Astrocyte (in vitro differentiated cells and primary cell): ENCODE data around the gene EML5. TPM values are rescaled to one million over a fixed set of nuclear protein-coding genes. Genes with fewer than 3 reads are reported as not detected.

Experiments
- DNase-seq: peaks from one replicate; pipeline ENCODE4 v3.0.0-alpha.2; 2010; ENCODE audit warnings: low read depth
- FAIRE-seq: peaks from 2 replicates; lab custom pipeline; 2011; peaks lifted over from hg19 to GRCh38; lab: Jason Lieb, UNC
- H2AFZ ChIP-seq: 2 replicates; pipeline ENCODE4 v1.6.0; 2012; ENCODE audit warnings: low read depth, low read length, inconsistent platforms
- H3K27ac ChIP-seq: 2 replicates; pipeline ENCODE4 v1.5.1; 2011; ENCODE audit warnings: low read depth, low read length, inconsistent platforms
- H3K27me3 ChIP-seq: 2 replicates; pipeline ENCODE4 v1.6.0; 2011; ENCODE audit warnings: low read length, inconsistent platforms; ENCODE audit not compliant: insufficient read depth
- H3K36me3 ChIP-seq: 2 replicates; pipeline ENCODE4 v1.5.1; 2011; ENCODE audit warnings: low read length, inconsistent platforms; ENCODE audit not compliant: insufficient read depth
- H3K4me1 ChIP-seq: 2 replicates; pipeline ENCODE4 v1.5.1; 2011; ENCODE audit warnings: low read length, inconsistent platforms; ENCODE audit not compliant: insufficient read depth
- H3K4me2 ChIP-seq: 2 replicates; pipeline ENCODE4 v1.6.0; 2012; ENCODE audit warnings: low read length, inconsistent platforms
- H3K4me3 ChIP-seq: 2 replicates; pipeline ENCODE4 v1.5.1; 2011; ENCODE audit warnings: low read depth, mild to moderate bottlenecking, low read length, inconsistent platforms; ENCODE audit not compliant: insufficient read depth
- H3K79me2 ChIP-seq: 2 replicates; pipeline ENCODE4 v1.6.0; 2012; ENCODE audit warnings: mild to moderate bottlenecking, low read length, inconsistent platforms; ENCODE audit not compliant: insufficient read depth
- H3K9ac ChIP-seq: 2 replicates; pipeline ENCODE4 v1.6.0; 2012; ENCODE audit warnings: mild to moderate bottlenecking, low read length, inconsistent platforms
- H3K9me3 ChIP-seq: 2 replicates; pipeline ENCODE4 v1.5.1; 2012; ENCODE audit warnings: low read depth, mild to moderate bottlenecking, low read length, inconsistent platforms; ENCODE audit not compliant: insufficient read depth
- H4K20me1 ChIP-seq: 2 replicates; pipeline ENCODE4 v1.6.0; 2012; ENCODE audit warnings: low read length, inconsistent platforms; ENCODE audit not compliant: insufficient read depth
- H3K27ac Mint-ChIP-seq: one replicate; pipeline ENCODE4 v1.8.0; 2021; ENCODE audit warnings: mild to moderate bottlenecking, mixed read lengths; ENCODE audit not compliant: unreplicated experiment
- H3K27me3 Mint-ChIP-seq: one replicate; pipeline ENCODE4 v1.8.0; 2021; ENCODE audit warnings: low read depth, mixed read lengths; ENCODE audit not compliant: unreplicated experiment
- H3K36me3 Mint-ChIP-seq: one replicate; pipeline ENCODE4 v1.8.0; 2021; ENCODE audit warnings: low read depth, mixed read lengths; ENCODE audit not compliant: unreplicated experiment
- H3K4me1 Mint-ChIP-seq: one replicate; pipeline ENCODE4 v1.8.0; 2021; ENCODE audit warnings: low read depth, mixed read lengths; ENCODE audit not compliant: unreplicated experiment
- H3K4me3 Mint-ChIP-seq: one replicate; pipeline ENCODE4 v1.8.0; 2021; ENCODE audit warnings: mild to moderate bottlenecking, moderate library complexity, mixed read lengths; ENCODE audit not compliant: unreplicated experiment
- H3K9me3 Mint-ChIP-seq: one replicate; pipeline ENCODE4 v1.8.0; 2021; ENCODE audit warnings: mild to moderate bottlenecking, mixed read lengths; ENCODE audit not compliant: unreplicated experiment
- EZH2 ChIP-seq: IDR thresholded peaks from 2 replicates; pipeline ENCODE4 v1.6.1; 2012; ENCODE audit warnings: mild to moderate bottlenecking, low read length, inconsistent platforms; ENCODE audit not compliant: insufficient read depth
- total RNA-seq: library from RNA; stranded (reverse); gene quantifications from 2 replicates; pipeline ENCODE4 v1.2.1, GENCODE V29; 2021
- TF ChIP-seq, protein P1 (sequence below): IDR thresholded peaks from 2 replicates; pipeline ENCODE4 v1.5.1; 2011; ENCODE audit warnings: low read depth, mild to moderate bottlenecking, inconsistent platforms, low read length, moderate library complexity; ENCODE audit not compliant: insufficient read depth

EML5 gene
- total RNA-seq, 1 donor from 2014 or later: 0.05 TPM

DNA sequence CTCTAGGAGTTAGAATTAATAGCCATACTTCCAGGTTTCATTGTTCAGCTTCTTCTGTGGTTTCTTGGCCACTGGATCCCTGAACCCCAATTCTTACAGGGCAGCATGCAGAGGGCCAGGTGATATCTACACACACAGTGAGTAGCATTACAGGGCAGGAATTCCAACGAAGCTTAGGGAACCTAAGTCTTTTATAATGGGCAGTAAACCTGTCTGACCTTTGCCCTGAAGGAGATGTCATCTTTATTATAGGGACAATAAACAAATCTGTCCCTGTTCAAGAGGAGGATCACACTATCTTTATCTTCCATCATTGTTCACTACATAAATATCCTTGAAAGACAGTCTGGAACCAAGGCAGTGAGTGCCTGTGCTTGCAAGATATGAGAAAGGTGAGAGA lies 11.7 kb upstream of the EML5 start:
- H3K36me3 Mint-ChIP-seq: no peaks in the 10 kb centered on the region
- no peaks in the 10 kb centered on the region for H3K27me3 Mint-ChIP-seq
- H3K79me2 ChIP-seq: no peaks in the 10 kb centered on the region
- no peak overlapping the region for H3K4me2 ChIP-seq
- no peaks in the 10 kb centered on the region for H3K9me3 ChIP-seq
- H3K4me1 Mint-ChIP-seq: no peaks in the 10 kb centered on the region
- no peak overlapping the region for H3K9ac ChIP-seq
- H3K36me3 ChIP-seq: no peaks in the 10 kb centered on the region
- H3K9me3 Mint-ChIP-seq: peaks cover 11% of the 10 kb centered on the region
- no peaks in the 10 kb centered on the region for H4K20me1 ChIP-seq
- H3K4me1 ChIP-seq: no peaks in the 10 kb centered on the region
- DNase-seq (no peak), FAIRE-seq (no peak)
- TF ChIP-seq EZH2: no peak
- TF ChIP-seq, protein P1, sequence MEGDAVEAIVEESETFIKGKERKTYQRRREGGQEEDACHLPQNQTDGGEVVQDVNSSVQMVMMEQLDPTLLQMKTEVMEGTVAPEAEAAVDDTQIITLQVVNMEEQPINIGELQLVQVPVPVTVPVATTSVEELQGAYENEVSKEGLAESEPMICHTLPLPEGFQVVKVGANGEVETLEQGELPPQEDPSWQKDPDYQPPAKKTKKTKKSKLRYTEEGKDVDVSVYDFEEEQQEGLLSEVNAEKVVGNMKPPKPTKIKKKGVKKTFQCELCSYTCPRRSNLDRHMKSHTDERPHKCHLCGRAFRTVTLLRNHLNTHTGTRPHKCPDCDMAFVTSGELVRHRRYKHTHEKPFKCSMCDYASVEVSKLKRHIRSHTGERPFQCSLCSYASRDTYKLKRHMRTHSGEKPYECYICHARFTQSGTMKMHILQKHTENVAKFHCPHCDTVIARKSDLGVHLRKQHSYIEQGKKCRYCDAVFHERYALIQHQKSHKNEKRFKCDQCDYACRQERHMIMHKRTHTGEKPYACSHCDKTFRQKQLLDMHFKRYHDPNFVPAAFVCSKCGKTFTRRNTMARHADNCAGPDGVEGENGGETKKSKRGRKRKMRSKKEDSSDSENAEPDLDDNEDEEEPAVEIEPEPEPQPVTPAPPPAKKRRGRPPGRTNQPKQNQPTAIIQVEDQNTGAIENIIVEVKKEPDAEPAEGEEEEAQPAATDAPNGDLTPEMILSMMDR: no peak
- H3K27ac Mint-ChIP-seq: no peak overlapping the region
- no peaks in the 10 kb centered on the region for H3K27me3 ChIP-seq
- H3K4me3 ChIP-seq: no peak overlapping the region
- no peak overlapping the region for H3K27ac ChIP-seq
- no peak overlapping the region for H3K4me3 Mint-ChIP-seq
- H2AFZ ChIP-seq: no peak overlapping the region

DNA sequence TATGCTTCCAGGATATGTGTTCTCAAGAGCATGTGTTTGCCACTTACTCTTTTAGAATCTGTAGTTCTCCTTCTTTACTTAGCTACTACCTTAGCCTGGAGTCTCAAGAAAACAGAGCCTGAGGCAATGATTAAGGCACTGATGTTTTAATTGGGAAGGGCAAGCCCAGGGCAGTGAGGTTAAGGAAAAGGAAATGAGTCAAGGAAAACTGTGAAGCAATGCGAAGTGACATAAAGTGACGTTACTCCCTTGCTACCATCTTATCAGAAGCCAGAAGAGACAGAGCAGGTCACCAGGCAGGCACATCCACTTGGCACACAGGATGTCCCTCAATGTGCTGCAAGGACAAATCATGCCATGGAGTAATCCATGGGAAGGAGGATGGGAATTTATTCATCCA lies 11.3 kb upstream of the EML5 start:
- peaks cover 8% of the 10 kb centered on the region for H3K9me3 Mint-ChIP-seq
- H3K36me3 ChIP-seq: no peaks in the 10 kb centered on the region
- no peak overlapping the region for H3K27ac ChIP-seq
- peaks cover 3% of the 10 kb centered on the region for H3K27me3 Mint-ChIP-seq
- H3K79me2 ChIP-seq: no peaks in the 10 kb centered on the region
- H3K27me3 ChIP-seq: no peaks in the 10 kb centered on the region
- no peak overlapping the region for H3K27ac Mint-ChIP-seq
- no peaks in the 10 kb centered on the region for H3K36me3 Mint-ChIP-seq
- H3K9ac ChIP-seq: no peak overlapping the region
- H3K4me1 ChIP-seq: no peaks in the 10 kb centered on the region
- no peak for FAIRE-seq
- no peak overlapping the region for H3K4me2 ChIP-seq
- H3K9me3 ChIP-seq: no peaks in the 10 kb centered on the region
- H3K4me3 ChIP-seq: no peak overlapping the region
- no peaks in the 10 kb centered on the region for H3K4me1 Mint-ChIP-seq
- H2AFZ ChIP-seq: no peak overlapping the region
- no peaks in the 10 kb centered on the region for H4K20me1 ChIP-seq
- no peak overlapping the region for H3K4me3 Mint-ChIP-seq
- no peak for DNase-seq
- TF ChIP-seq, protein P1: no peak
- no peak for TF ChIP-seq EZH2

DNA sequence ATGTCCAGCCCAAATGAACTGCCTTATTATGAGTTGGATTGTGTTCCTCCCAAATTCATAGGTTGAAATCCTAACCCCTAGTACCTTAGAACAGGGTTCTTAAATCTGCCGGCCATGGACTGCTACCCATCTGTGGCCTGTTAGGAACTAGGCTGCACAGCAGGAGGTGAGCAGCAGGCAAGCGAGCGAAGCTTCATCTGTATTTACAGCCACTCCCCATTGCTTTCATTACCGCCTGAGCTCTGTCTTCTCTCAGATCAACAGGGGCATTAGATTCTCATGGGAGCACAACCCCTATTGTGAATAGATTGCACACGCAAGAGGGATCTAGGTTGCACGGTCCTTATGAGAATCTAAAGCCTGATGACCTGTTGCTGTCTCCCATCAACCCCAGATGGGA lies 9.8 kb upstream of the EML5 start:
- no peak overlapping the region for H3K4me3 Mint-ChIP-seq
- Histone ChIP-seq H3K27me3 (peaks cover 2% of the 10 kb centered on the region), H3K36me3 (no peaks in the 10 kb centered on the region), H3K79me2 (no peaks in the 10 kb centered on the region), H3K27ac (no peak overlapping the region), H2AFZ (no peak overlapping the region), H4K20me1 (no peaks in the 10 kb centered on the region), H3K4me1 (no peaks in the 10 kb centered on the region), H3K4me2 (no peak overlapping the region), H3K9me3 (no peaks in the 10 kb centered on the region), H3K9ac (no peak overlapping the region), H3K4me3 (no peak overlapping the region)
- no peak for TF ChIP-seq EZH2
- TF ChIP-seq, protein P1: no peak
- peaks cover 4% of the 10 kb centered on the region for H3K9me3 Mint-ChIP-seq
- H3K4me1 Mint-ChIP-seq: no peaks in the 10 kb centered on the region
- peaks cover 11% of the 10 kb centered on the region for H3K27me3 Mint-ChIP-seq
- no peaks in the 10 kb centered on the region for H3K36me3 Mint-ChIP-seq
- no peak for DNase-seq
- H3K27ac Mint-ChIP-seq: no peak overlapping the region
- no peak for FAIRE-seq
